Measurements from ENCODE around the gene RALGAPB.

- TF ChIP-seq CTCF (optimal IDR thresholded peaks at IDR 0.05 in 1 of 3, IDR thresholded peaks at IDR 0.05 in 1 of 3, conservative IDR thresholded peaks at IDR 0.05 in 1 of 3; ENCODE audit: extremely low read depth in 1 of 3, insufficient read depth in 2 of 3, low read length in 3 of 3) (no peak), EZH2 (IDR thresholded peaks at IDR 0.05; ENCODE audit: low read length) (no peak)
These were observed 140.3 kb downstream of the RALGAPB start for GRCh38 chr20:38612751-38613515.

Measured in keratinocyte (primary cell).